NCI-H2196 (cell line): ENCODE results near the gene RPL39L.
"Not testable (repeated sequence)": the region's sequence is repeated elsewhere in the genome, so short reads cannot be mapped to it uniquely, and the experiment has no call there.

ENCODE experiments used
- DNase-seq: peaks from one replicate; lab custom pipeline; 2025; ENCODE audit not compliant: unreplicated experiment; lab: John Stamatoyannopoulos, UW

RPL39L gene

DNA sequence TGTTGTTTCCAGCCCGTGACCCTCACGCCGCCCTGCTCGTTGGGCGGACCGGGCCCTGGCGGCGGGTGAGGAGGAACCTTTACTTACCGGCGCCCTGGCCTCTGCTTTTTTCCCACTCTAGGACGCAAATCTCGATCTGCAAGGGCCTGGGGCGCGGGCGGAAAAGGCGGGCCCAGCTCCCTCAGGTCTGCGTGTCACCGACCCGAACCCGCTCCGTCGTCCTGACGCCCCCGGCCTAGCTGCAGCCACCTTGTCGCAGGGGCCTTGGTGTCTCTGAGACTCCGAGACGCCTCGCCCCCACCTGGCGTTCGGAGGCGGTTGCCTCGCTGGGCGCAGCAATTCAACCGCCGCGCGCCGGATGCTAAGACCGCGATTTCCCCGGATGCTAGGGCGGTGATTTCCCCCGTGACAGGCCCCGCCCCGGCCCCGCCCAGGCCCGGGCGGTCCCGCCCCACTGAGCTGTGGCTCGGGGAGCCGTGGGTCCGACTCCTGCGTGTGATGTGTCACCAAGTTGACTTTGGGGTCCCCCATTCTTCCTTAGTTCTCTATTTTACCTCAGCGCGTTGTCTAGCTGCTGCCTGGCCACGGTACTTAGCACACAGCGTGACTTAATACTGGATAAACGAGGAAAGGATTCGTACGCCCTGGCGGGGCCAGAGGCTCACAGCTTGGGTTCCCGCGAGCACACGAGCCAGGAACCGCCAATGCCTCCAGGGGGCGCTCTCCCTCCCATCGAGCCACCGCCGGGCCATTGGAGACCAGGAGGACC, at the start of gene RPL39L:
Gene RPL39L, minus strand, starts transcription at position 371 of the 769 bp plus-strand sequence. CDS start 18,196 bp downstream, outside the sequence.
- DNase-seq = peak; percentile 60

DNA sequence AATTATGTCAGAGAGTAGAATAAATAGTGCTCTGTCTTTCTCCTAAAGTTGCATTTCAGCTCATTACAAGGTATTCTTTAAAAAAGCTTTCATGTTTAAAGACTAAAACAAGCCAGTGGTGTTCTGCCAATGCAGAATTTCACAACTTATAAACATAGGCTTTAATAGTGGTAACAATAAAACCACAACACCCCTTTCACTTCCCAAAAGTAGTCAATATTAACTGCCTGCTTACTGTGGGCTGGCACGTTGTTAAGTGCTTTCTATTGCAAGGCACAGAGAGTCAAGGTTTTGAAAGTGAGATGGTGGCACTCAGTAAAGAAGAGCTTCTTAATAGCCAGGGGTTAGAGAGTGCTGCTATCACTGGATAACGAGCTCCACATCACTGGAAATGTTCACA, 49.6 kb upstream of the RPL39L start:
- no peak for DNase-seq

DNA sequence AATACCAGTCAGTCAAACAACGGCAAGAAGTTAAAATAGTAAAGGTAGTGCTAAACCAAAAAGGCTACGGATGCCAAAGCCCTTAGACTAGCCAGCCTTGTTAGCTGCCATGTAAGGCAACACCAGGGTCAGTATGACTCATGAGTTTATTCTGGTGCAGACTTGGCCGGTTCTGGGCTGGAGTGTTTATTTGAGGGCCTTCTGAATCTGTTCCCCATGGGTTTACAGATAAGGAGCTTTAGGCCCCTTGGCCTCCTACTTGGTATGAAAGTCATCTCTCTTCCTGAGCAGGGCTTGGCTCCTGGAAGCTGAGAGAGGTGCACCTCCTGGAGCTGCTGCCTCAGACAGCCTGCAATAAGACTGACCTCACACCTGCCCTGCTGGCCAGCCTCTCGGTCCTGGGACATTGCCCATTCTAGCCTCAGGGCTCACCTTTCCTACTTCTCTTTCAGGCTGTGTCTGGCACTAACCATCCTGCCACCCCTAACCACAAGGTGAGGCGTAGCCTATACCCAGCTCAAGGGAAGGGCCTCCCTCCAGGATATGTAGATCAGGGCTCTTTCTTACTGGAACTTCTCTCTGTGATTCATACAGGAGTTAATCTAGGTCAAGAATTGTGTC, 47.6 kb upstream of the RPL39L start:
- peak; percentile 93 for DNase-seq

DNA sequence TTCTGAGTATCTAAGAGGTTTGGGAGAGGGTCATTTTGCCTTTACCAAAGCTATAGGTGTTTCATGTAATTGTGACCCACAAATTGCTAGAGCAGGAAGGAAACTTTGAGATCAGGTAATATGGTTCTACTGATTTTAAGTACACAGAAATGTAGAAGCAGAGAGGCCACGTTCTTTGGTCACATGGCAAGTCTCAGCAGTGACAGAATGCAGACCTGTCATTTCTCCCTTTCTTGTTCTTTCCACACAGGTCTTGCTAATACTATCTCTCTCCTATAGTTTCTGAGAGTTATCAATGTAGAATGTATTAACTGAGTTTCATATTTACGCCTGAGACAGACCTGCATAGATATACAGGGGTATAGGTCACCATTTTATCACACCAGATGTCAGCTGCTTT, 47.1 kb upstream of the RPL39L start:
- no peak for DNase-seq

DNA sequence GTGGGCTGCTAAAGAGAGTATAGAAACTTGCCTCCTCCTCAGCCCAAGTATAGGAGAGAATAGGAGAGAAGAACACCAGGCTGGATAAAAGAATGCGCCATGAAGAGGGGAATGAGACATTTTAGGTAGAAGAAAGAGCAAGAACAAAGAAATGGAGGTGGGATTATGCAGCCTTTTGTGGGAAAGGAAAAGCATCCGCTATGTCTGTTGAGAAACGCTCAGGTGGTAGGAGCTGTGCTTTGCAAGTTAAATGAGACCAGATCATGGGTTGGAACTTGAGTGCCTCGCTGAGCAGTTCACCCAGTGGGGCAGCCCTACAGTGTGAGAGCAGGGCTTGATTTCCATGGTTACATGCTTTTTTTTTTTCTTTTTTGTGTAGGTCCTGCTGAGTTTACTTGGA, 46.5 kb upstream of the RPL39L start:
- DNase-seq = no peak

DNA sequence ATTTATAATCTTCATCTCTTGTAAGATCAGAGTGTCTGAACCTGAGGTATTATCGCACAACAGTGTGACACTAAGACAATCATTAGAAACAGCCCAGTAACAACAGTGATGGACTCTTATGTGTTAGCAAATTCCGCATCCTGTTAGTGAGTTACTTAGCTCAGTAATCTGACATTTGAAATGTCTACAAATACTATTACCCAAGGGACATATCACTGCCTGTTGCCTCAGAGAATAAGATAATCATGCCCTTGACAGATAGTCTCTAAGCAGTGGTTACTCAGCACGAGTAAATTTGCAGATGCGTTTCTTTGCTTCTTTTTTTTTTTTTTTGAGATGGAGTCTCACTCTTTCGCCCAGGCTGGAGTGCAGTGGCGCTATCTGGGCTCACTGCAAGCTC, 44.6 kb upstream of the RPL39L start:
- DNase-seq = no peak

DNA sequence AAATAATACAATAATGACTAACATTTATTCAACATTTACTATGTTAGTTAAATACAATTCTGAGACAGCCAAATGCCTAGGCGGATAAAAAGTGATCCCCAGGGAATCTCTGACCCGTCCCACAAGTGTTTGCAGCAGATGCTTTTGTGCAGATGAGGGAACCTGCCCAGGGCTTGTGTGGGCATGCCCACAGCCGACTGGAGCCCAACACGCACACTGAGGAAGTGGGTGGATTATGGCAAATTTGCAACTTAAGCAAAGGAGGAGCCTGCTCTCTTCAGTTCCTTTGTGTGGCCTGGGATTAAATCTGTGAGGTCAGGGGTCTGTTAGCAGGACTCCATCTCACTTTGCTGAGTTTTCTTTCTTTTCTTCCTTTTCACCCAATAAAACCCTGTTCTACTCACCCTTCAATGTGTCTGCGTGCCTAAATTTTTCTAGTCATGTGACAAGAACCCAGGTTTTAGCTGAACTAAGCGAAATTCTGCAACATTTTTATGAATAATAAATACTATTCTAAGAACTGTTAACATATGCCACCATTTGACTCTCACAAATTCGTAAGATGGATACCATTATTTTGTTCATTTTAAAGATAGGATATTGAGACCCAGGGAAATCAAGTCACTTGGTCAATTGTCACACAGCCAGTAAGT, 44.0 kb upstream of the RPL39L start:
- no peak for DNase-seq

DNA sequence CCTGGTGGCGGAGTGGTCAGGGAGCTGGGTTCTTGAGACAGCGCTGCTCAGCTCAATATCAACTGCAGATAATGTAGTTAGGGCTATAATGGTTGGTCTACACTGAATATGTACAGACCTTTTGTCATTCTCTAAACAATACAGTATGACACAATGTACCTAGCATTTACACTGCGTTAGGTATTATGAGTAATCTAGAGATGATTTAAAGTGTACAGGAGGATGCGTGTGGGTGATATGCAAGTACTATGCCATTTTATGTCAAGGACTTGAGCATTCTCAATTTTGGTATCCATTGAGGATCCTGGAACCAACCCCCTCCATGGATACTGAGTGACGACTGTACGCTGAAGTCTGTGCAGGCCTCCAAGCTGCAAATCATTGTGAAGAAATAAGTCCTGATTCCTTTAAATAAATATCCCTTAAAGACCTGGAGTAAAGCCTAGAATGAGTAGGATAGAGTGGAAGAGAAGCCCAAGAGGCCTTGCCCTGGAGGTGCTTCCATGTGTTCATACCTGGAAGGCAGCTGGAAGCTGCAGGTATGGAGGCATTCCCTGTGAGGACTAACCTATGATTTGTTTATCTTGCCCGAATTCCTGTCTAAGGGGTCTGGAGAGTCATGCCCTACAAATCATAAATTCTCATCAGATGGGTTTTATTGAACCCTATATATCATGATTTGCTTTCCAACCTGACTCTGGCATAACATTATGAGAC, 42.3 kb upstream of the RPL39L start:
- DNase-seq = no peak

DNA sequence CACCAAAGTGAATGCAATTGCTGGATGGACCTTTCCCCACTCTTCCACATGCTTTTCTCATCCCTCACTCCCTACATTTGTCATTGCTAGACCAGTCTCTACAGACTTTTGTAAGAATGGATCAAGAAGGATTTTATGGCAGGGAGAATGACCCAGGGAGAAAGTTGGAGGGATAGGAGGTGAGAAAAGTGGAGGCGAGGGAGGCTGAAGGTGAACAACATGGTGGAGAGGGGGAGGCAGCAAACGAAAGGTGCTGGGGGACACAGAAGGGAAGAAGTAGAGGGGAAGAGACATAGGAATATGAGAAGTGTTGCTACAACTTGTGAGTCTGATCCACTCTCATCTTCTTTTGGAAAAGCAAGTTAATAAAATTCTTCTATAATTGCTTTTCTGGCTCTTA, 33.6 kb upstream of the RPL39L start:
- no peak for DNase-seq

DNA sequence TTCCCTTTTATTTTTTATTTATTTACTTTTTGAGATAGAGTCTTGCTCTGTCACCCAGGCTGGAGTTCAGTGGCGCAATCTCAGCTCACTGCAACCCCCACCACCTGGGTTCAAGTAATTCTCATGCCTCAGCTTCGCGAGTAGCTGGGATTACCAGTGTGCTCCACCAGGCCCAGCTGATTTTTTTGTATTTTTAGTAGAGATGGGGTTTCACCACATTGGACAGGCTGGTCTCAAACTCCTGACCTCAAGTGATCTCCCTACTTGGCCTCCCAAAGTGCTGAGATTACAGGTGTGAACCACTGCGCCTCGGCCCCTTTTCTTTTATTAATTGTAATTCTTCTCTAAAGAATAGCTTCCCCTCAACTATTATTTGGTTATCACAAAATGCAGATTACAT, 31.6 kb upstream of the RPL39L start:
- not testable (repeated sequence) for DNase-seq

DNA sequence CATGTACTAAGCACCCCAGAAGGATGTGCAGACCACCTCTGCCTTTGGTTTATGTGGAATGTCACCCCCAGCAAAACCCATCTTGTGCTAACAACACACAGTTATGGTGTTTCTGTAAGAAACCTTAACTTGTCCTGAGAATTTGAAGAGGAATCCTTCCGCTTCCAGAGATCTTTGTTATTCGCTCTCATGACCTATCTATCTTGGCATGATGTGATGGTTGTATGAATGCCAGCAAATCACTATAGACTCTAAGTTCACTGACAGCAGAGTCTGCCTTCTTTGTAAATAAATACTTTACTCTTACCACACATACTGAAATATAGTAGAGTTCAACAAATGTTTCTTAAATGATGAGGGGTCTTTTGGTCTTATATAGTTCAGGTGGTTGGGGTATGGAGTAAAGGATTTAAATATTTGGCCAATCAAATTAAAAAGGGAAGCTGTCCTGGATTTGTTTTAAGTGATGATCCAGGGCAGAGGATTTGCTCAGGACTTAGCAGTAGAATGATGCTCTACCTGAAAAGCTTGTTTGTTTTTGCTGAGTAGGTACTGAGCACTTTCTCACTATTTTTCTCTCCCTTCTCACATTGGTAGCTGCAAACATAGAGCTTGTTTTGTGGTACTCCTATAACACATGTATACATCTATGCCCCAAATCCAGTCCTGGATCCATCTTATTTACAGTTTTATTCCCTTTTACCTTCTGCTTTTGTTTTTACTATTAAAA, 30.1 kb upstream of the RPL39L start:
- DNase-seq = no peak

DNA sequence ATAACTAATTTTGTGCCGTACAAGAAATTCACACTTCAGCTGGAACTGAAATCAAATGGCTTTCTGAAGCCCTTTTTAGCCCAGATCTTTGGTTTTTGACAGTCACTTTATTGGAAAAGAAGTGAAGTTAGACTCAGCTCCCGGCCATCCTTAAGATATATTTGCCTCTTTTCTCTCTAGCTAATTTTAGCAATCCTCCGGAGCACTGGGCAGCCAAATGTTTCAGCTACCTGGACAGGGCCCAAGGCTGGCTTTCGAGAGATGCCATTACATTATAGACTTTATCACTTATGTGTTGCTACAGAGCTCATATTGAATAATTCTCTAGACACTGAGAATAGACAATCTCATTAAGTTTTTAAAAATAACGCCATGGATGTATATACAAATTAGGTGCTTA, 28.5 kb upstream of the RPL39L start:
- no peak for DNase-seq

DNA sequence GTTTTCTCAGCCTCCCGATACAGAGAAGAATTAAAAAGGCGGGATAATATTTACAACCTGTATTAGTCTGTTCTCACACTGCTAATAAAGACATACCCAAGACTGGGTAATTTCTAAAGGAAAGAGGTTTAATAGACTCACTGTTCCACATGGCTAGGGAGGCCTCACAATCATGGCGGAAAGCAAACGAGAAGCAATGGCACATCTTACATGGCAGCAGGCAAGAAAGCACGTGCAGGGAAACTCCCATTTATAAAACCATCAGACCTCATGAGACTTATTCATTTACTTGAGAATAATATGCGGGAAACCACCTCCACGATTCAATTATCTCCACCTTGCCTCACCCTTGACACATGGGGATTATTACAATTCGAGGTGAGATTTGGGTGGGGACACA, 27.5 kb upstream of the RPL39L start:
- no peak for DNase-seq

DNA sequence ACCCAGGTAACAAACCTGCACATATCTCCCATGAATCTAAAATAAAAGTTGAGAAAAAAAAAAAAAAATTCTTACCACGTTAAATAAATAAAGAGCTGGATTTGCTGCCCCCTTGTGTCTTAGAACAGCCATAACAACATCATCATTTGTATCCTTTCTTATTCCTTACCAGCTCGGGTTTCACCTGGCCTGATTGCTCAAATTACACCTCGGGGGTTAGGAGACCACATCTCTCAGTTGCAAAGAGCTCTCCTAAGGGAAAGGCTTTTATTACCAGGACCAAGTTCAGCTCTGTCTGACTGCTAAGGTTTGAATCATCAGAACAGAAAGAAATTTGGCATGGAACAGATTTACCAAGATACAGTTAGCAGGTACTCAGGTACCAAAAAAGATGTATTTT, 25.8 kb upstream of the RPL39L start:
- peak; percentile 89 for DNase-seq

DNA sequence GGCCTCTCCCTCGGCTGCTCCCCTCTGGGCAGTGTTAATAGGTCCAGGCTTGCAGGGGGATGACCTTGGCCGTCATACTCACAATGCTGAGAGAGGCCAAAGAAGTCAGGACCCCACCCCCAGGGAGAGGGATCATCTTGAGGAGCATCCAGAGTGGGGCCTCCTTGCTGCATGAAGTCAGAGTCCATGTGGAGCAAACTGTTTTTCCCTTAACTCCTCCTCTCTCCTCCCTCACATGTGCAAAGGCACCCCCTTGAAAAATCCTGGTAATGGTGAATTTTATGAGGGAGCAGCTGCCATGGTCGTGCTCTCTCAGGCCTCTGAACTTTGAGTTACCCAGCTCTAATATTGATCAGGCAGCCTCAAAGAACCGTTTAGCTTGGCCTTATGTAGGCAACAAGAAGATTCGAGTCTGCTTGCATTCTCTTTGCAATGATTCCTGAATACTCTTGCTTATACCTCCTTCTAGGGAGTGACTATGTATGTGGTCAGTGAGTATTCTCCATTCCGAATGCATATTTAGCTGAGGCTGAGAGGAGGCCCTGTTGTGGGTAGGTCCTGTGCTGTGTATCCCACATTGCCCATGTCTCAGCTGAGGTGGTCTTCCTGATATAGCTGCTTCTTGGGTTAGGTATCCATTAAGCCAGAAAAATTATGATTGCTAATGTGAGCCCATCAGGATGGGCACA, 23.1 kb upstream of the RPL39L start:
- no peak for DNase-seq

DNA sequence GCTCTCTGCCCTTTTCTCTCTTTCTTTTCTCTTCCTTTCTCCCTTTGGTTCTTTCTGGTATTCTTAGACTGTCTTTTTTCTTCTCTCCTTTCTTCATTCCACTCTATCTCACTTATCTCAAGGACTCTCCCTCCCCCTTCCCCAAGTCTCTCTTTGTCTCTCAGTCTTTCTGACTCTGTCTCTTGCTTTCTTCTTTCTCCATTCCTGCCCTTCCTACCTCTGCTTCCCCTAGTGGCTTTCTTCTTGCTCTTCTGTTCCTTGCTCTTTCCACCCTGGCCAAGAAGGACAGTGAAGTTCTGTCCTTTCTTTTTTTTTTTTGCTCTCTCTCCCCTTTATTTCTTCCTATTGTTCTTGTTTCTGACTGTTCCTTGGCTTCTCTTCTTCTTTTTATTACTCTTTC, 22.3 kb upstream of the RPL39L start:
- no peak for DNase-seq

DNA sequence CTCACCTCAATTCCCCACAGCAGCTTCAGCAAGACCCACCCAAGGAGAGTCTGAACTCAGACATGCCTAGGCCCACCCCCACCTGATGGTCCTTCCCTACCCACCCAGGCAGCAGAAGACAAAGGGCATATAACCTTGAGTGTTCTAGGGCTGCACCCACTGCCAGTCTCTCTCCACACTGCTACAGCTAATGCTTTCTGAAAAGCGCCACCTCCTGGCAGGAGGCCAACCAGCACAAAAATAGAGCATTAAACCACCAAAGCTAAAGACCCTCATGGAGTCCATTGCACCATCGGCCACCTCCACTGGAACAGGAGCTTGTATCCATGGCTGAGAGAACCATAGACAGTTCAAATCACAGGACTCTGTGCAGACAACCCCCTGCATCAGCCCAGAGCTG, 11.3 kb upstream of the RPL39L start:
- no peak for DNase-seq

DNA sequence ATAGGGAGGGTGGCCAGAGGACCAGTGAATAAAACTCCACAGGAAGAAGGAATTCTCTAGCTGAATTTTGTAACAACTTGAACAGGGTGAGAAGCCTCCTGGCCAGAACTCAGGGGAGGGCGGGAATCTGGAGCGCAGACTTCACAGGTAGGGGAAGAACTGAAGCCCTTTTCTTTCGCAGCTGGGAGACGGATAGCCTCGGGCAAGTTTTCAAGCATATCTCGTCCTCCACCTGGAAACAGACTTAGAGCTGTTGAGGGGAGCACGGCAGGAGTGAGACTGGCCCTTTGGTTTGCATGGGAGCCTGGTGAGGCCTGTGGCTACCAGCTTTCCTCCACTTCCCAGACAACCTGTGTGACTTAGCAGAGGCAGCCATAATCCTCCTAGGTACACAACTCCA, 10.9 kb upstream of the RPL39L start:
- DNase-seq = no peak

DNA sequence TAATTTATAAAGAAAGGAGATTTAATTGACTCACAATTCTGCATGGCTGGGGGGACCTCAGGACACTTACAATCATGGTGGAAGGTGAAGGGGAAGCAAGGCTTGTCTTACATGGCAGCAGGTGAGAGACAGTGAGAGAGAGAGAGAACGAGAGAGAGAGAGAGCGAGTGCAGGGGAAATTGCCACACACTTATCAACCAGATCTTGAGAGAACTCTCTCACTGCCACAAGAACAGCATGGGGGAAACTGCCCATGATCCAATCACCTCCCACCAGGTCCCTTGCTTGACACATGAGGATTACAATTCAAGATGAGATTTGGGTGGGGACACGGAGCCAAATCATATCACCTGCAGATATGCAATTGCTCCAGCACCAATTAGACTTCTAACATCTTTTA, 7.1 kb upstream of the RPL39L start:
- DNase-seq = no peak

DNA sequence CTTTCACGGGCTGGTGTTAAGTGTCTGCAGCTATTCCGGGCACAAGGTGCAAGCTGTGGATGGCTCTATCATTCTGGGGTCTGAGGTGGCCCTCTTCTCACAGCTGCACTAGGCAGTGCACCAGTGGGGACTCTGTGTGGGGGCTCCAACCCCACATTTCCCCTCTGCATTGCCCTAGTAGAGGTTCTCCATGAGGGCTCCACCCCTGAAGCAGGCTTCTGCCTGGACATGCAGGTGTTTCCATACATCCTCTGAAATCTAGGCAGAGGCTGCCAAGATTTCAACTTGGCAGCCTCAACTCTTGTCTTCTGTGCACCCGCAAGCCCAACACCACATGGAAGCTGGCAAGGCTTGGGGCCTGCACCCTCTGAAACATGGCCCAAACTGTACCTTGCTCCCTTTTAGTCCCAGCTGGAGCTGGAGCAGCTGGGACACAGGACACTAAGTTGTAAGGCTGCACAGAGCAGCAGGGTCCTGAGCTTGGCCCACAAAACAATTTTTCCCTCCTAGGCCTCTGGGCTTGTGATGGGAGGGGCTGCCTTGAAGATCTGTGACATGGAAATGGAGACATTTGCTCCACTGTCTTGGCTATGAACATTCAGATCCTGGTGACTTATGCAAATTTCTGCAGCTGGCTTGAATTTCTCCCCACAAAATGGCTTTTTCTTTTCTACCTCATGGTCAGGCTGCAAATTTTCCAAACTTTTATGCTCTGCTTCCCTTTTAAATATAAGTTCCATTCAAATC, 6.0 kb upstream of the RPL39L start:
- DNase-seq = no peak
